Measurements from ENCODE around the gene NOTCH3.

The NOTCH3 gene

GRCh38 chr19:15180451-15181390, 20.1 kb downstream of the NOTCH3 start:
- in situ Hi-C loops (cut with HindIII; ENCODE audit: low pct_unique_long_range_greater_than_20kb, low sequenced_read_pairs): no loop called here
- no peak for DNase-seq (ENCODE audit: low read depth in 1 of 2, low spot score in 1 of 2)
- no peak for TF ChIP-seq JUND (IDR thresholded peaks at IDR 0.05; ENCODE audit: low read depth)

GRCh38 chr19:15178629-15179308, 22.0 kb downstream of the NOTCH3 start:
- in situ Hi-C loops (cut with HindIII; ENCODE audit: low pct_unique_long_range_greater_than_20kb, low sequenced_read_pairs): no loop called here
- TF ChIP-seq JUND (IDR thresholded peaks at IDR 0.05; ENCODE audit: low read depth): no peak
- no peak for DNase-seq (ENCODE audit: low read depth in 1 of 2, low spot score in 1 of 2)

GRCh38 chr19:15177269-15178116, 23.3 kb downstream of the NOTCH3 start:
- DNase-seq (ENCODE audit: low read depth in 1 of 2, low spot score in 1 of 2): no peak
- in situ Hi-C loops (cut with HindIII; ENCODE audit: low pct_unique_long_range_greater_than_20kb, low sequenced_read_pairs): no loop called here
- no peak for TF ChIP-seq JUND (IDR thresholded peaks at IDR 0.05; ENCODE audit: low read depth)

GRCh38 chr19:15175609-15176008, 25.2 kb downstream of the NOTCH3 start:
- in situ Hi-C loops (cut with HindIII; ENCODE audit: low pct_unique_long_range_greater_than_20kb, low sequenced_read_pairs): no loop called here
- TF ChIP-seq JUND (IDR thresholded peaks at IDR 0.05; ENCODE audit: low read depth): no peak
- DNase-seq (ENCODE audit: low read depth in 1 of 2, low spot score in 1 of 2): no peak

GRCh38 chr19:15173746-15174404, 26.9 kb downstream of the NOTCH3 start:
- in situ Hi-C loops (cut with HindIII; ENCODE audit: low pct_unique_long_range_greater_than_20kb, low sequenced_read_pairs): no loop called here
- peak in 1 of 2 experiments; percentile 37 for DNase-seq (ENCODE audit: low read depth in 1 of 2, low spot score in 1 of 2)
- TF ChIP-seq JUND (IDR thresholded peaks at IDR 0.05; ENCODE audit: low read depth): no peak

GRCh38 chr19:15170345-15170744, 30.4 kb downstream of the NOTCH3 start:
- in situ Hi-C loops (cut with HindIII; ENCODE audit: low pct_unique_long_range_greater_than_20kb, low sequenced_read_pairs): no loop called here
- TF ChIP-seq JUND (IDR thresholded peaks at IDR 0.05; ENCODE audit: low read depth): no peak
- DNase-seq (ENCODE audit: low read depth in 1 of 2, low spot score in 1 of 2): no peak

- no peak for DNase-seq (ENCODE audit: low read depth in 1 of 2, low spot score in 1 of 2)
- in situ Hi-C loops (cut with HindIII; ENCODE audit: low pct_unique_long_range_greater_than_20kb, low sequenced_read_pairs): no loop called here
- TF ChIP-seq JUND (IDR thresholded peaks at IDR 0.05; ENCODE audit: low read depth): no peak
These were observed 31.1 kb downstream of the NOTCH3 start for GRCh38 chr19:15169541-15170285.

- DNase-seq (ENCODE audit: low read depth in 1 of 2, low spot score in 1 of 2): peak in 1 of 2 experiments; percentile 45
- no peak for TF ChIP-seq JUND (IDR thresholded peaks at IDR 0.05; ENCODE audit: low read depth)
- in situ Hi-C loops (cut with HindIII; ENCODE audit: low pct_unique_long_range_greater_than_20kb, low sequenced_read_pairs): no loop called here
These were observed 34.1 kb downstream of the NOTCH3 start for GRCh38 chr19:15166700-15167099.

- no peak for TF ChIP-seq JUND (IDR thresholded peaks at IDR 0.05; ENCODE audit: low read depth)
- DNase-seq (ENCODE audit: low read depth in 1 of 2, low spot score in 1 of 2): peak; percentile 31 to 52
- in situ Hi-C loops (cut with HindIII; ENCODE audit: low pct_unique_long_range_greater_than_20kb, low sequenced_read_pairs): no loop called here
These were observed 39.5 kb downstream of the NOTCH3 start for GRCh38 chr19:15161028-15161984.

GRCh38 chr19:15159251-15159650, 41.5 kb downstream of the NOTCH3 start:
- DNase-seq (ENCODE audit: low read depth in 1 of 2, low spot score in 1 of 2): peak in 1 of 2 experiments; percentile 26
- TF ChIP-seq JUND (IDR thresholded peaks at IDR 0.05; ENCODE audit: low read depth): no peak
- in situ Hi-C loops (cut with HindIII; ENCODE audit: low pct_unique_long_range_greater_than_20kb, low sequenced_read_pairs): no loop called here

Data from T47D (cell line).